Pulmonary artery endothelial cell (primary cell): ENCODE results near the gene TMUB1. TPM values are rescaled to one million over a fixed set of nuclear protein-coding genes. Genes with fewer than 3 reads are reported as not detected.

Experiments used
- DNase-seq: peaks from one replicate; pipeline ENCODE4 v3.0.0-alpha.2; 2011; ENCODE audit warnings: low read depth, low spot score
- total RNA-seq: library from RNA; depleted of rRNA; stranded (reverse); fragments of >200 nt; gene quantifications from 2 replicates; pipeline ENCODE4 v1.2.3, GENCODE V29; 2014

The TMUB1 gene
- total RNA-seq, 1 donor from 2014 or later = 19.6 TPM

DNA sequence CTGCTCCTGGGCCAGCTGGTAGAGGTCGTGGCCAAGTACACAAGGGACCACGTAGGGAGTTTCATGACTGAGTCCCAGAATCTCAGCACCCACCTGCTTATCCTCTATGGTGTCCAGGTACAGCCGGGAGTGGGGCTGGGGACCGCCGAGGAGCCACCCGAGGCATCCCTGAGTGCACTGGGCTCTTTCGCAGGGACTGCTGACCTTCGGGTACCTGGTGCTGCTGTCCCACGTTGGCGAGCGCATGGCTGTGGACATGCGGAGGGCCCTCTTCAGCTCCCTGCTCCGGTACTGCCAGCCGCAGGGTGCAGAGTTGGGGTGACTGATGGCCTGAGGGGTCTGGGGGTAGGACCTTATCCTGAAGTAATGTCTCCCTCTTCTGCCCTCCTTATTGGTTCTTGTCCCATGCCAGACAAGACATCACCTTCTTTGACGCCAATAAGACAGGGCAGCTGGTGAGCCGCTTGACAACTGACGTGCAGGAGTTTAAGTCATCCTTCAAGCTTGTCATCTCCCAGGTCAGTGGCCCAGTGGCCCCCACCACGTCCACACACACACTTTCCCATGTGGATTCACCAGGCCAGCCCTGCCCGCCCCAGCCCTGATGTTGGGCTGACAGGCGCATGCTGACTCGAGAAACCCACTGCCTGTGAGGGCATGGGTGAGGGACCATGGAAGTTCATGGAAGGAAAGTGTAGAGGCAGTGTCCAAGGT is 48.8 kb downstream of the TMUB1 start:
- DNase-seq = no peak

- DNase-seq = no peak
Measured at GRCh38 chr7:151033864-151034249, 49.4 kb downstream of the TMUB1 start.

- DNase-seq = no peak
Measured at GRCh38 chr7:151032936-151033863, 50.1 kb downstream of the TMUB1 start.

Other genes with a start within 250 kb of the TMUB1 start
- not detected in 2 replicates for gene AOC1, start 231.0 kb downstream of the TMUB1 start, total RNA-seq
- gene KCNH2, start 105.2 kb downstream of the TMUB1 start, total RNA-seq = 0.07 TPM in 1 of 2 replicates, not detected in the other
- 58.3 and 67.0 TPM in 2 replicates for gene NOS3, start 92.5 kb downstream of the TMUB1 start, total RNA-seq
- under 0.01 TPM in 1 of 2 replicates, not detected in the other for gene ATG9B, start 59.0 kb downstream of the TMUB1 start, total RNA-seq
- gene ABCB8, start 55.0 kb downstream of the TMUB1 start, total RNA-seq = 26.4 and 37.9 TPM in 2 replicates
- 0.07 TPM in 2 replicates for gene ASIC3, start 35.0 kb downstream of the TMUB1 start, total RNA-seq
- gene CDK5, start 25.6 kb downstream of the TMUB1 start, total RNA-seq = 18.2 and 19.1 TPM in 2 replicates
- gene SLC4A2, start 23.9 kb downstream of the TMUB1 start, total RNA-seq = 64.6 and 79.7 TPM in 2 replicates
- gene FASTK, start 2.7 kb downstream of the TMUB1 start, total RNA-seq = 67.0 and 75.0 TPM in 2 replicates
- 52.1 and 61.4 TPM in 2 replicates for gene AGAP3, start 3.0 kb upstream of the TMUB1 start, total RNA-seq
- not detected in 2 replicates for gene GBX1, start 84.2 kb upstream of the TMUB1 start, total RNA-seq
- gene ASB10, start 103.8 kb upstream of the TMUB1 start, total RNA-seq = not detected in 2 replicates
- not detected in 2 replicates for gene H2BK1, start 127.0 kb upstream of the TMUB1 start, total RNA-seq
- gene ABCF2, start 143.7 kb upstream of the TMUB1 start, total RNA-seq = 78.8 and 91.2 TPM in 2 replicates
- 57.7 and 71.3 TPM in 2 replicates for gene CHPF2, start 149.0 kb upstream of the TMUB1 start, total RNA-seq
- gene SMARCD3, start 165.2 kb upstream of the TMUB1 start, total RNA-seq = 3.8 and 6.7 TPM in 2 replicates